ENCODE data around the gene SNX12.
A peak's percentile ranks its signal among the peaks of the same experiment; 100 is the strongest.

SNX12 gene

GRCh38 chrX:71067712-71068043 is 456 bp downstream of the SNX12 start:
- no peaks in the 10 kb centered on the region for H3K9me3 ChIP-seq (ENCODE audit: control extremely low read depth in 1 of 5, control insufficient read depth in 4 of 5, insufficient read depth in 2 of 5, low read depth in 1 of 5, low read length in 4 of 5)
- ChIA-PET CTCF (interaction anchor here (0.7 to 1.1 kb wide), 2 partner anchors 10 to 63 kb away, joined by 3 read pairs; no protein-coding TSS in a partner anchor), POLR2A (interaction anchor here (0.7 to 1.3 kb wide), 2 partner anchors 28 to 114 kb away, joined by 3 to 4 read pairs; partner anchors contain the start of gene FOXO4)
- H3K4me1 ChIP-seq (ENCODE audit: control extremely low read depth in 1 of 4, control insufficient read depth in 4 of 4, insufficient read depth in 4 of 4, low read length in 3 of 4): peaks cover 2 to 10% (median 6%) of the 10 kb centered on the region in 4 experiments
- peak overlapping the region; percentile 54 to 91 (median 77) for H3K4me3 ChIP-seq (ENCODE audit: control insufficient read depth in 1 of 7, extremely low read depth in 1 of 7, insufficient read depth in 4 of 7, low read depth in 2 of 7, low read length in 6 of 7)
- DNase-seq: no peak
- H3K36me3 ChIP-seq (ENCODE audit: control insufficient read depth in 4 of 4, insufficient read depth in 4 of 4, low read length in 3 of 4): peaks cover 0 to 3% (median 2%) of the 10 kb centered on the region in 4 experiments
- 27% methylated on average over 7 of the region's 10 CpGs for WGBS (ENCODE audit: insufficient coverage)
- peak overlapping the region; percentile 54 to 82 for H3K27ac ChIP-seq (ENCODE audit: insufficient read depth in 1 of 2, low read depth in 1 of 2, low read length in 2 of 2, poor library complexity in 1 of 2, severe bottlenecking in 2 of 2)
- H3K27me3 ChIP-seq (replicated peaks in 2 of 5; ENCODE audit: control insufficient read depth in 4 of 5, insufficient read depth in 5 of 5, low read length in 4 of 5): peaks cover 0 to 5% (median 0%) of the 10 kb centered on the region in 5 experiments

GRCh38 chrX:71067089-71067488 is 1.0 kb downstream of the SNX12 start:
- no peaks in the 10 kb centered on the region for H3K9me3 ChIP-seq (ENCODE audit: control extremely low read depth in 1 of 5, control insufficient read depth in 4 of 5, insufficient read depth in 2 of 5, low read depth in 1 of 5, low read length in 4 of 5)
- H3K36me3 ChIP-seq (ENCODE audit: control insufficient read depth in 4 of 4, insufficient read depth in 4 of 4, low read length in 3 of 4): peaks cover 0 to 5% (median 3%) of the 10 kb centered on the region in 4 experiments
- DNase-seq: no peak
- WGBS (ENCODE audit: insufficient coverage): 33% methylated on average over 2 of the region's 2 CpGs
- POLR2A ChIA-PET: no interaction called here
- H3K27me3 ChIP-seq (replicated peaks in 2 of 5; ENCODE audit: control insufficient read depth in 4 of 5, insufficient read depth in 5 of 5, low read length in 4 of 5): peaks cover 0 to 5% (median 0%) of the 10 kb centered on the region in 5 experiments
- peaks cover 2 to 10% (median 6%) of the 10 kb centered on the region in 4 experiments for H3K4me1 ChIP-seq (ENCODE audit: control extremely low read depth in 1 of 4, control insufficient read depth in 4 of 4, insufficient read depth in 4 of 4, low read length in 3 of 4)
- peak overlapping the region in 1 of 2 experiments; percentile 82 for H3K27ac ChIP-seq (ENCODE audit: insufficient read depth in 1 of 2, low read depth in 1 of 2, low read length in 2 of 2, poor library complexity in 1 of 2, severe bottlenecking in 2 of 2)
- peak overlapping the region in 6 of 7 experiments; percentile 70 to 91 (median 78) for H3K4me3 ChIP-seq (ENCODE audit: control insufficient read depth in 1 of 7, extremely low read depth in 1 of 7, insufficient read depth in 4 of 7, low read depth in 2 of 7, low read length in 6 of 7)
- CTCF ChIA-PET: interaction anchor here (1.1 kb wide), 1 partner anchor 9 kb away, joined by 3 read pairs; no protein-coding TSS in a partner anchor

GRCh38 chrX:71060127-71060526 is 8.0 kb downstream of the SNX12 start:
- Histone ChIP-seq H3K27me3 (replicated peaks in 2 of 5; ENCODE audit: control insufficient read depth in 4 of 5, insufficient read depth in 5 of 5, low read length in 4 of 5) (no peaks in the 10 kb centered on the region), H3K36me3 (ENCODE audit: control insufficient read depth in 4 of 4, insufficient read depth in 4 of 4, low read length in 3 of 4) (peaks cover 0 to 23% (median 12%) of the 10 kb centered on the region in 4 experiments), H3K27ac (ENCODE audit: insufficient read depth in 1 of 2, low read depth in 1 of 2, low read length in 2 of 2, poor library complexity in 1 of 2, severe bottlenecking in 2 of 2) (no peak overlapping the region), H3K4me1 (ENCODE audit: control extremely low read depth in 1 of 4, control insufficient read depth in 4 of 4, insufficient read depth in 4 of 4, low read length in 3 of 4) (peaks cover 9 to 40% (median 24%) of the 10 kb centered on the region in 4 experiments), H3K9me3 (ENCODE audit: control extremely low read depth in 1 of 5, control insufficient read depth in 4 of 5, insufficient read depth in 2 of 5, low read depth in 1 of 5, low read length in 4 of 5) (no peaks in the 10 kb centered on the region), H3K4me3 (ENCODE audit: control insufficient read depth in 1 of 7, extremely low read depth in 1 of 7, insufficient read depth in 4 of 7, low read depth in 2 of 7, low read length in 6 of 7) (no peak overlapping the region)
- POLR2A ChIA-PET: no interaction called here
- no peak for DNase-seq
- CTCF ChIA-PET: no interaction called here

- ChIA-PET POLR2A (no interaction called here), CTCF (interaction anchor here (0.7 to 1.4 kb wide), 3 partner anchors 10 to 918 kb away, joined by 3 read pairs; partner anchors contain the start of gene SNX12)
These were observed 10.1 kb downstream of the SNX12 start for GRCh38 chrX:71057848-71058530.

GRCh38 chrX:71056867-71057266 is 11.3 kb downstream of the SNX12 start:
- Histone ChIP-seq H3K36me3 (ENCODE audit: control insufficient read depth in 4 of 4, insufficient read depth in 4 of 4, low read length in 3 of 4) (peaks cover 0 to 16% (median 9%) of the 10 kb centered on the region in 4 experiments), H3K27ac (ENCODE audit: insufficient read depth in 1 of 2, low read depth in 1 of 2, low read length in 2 of 2, poor library complexity in 1 of 2, severe bottlenecking in 2 of 2) (no peak overlapping the region), H3K27me3 (replicated peaks in 2 of 5; ENCODE audit: control insufficient read depth in 4 of 5, insufficient read depth in 5 of 5, low read length in 4 of 5) (peaks cover 0 to 6% (median 0%) of the 10 kb centered on the region in 5 experiments), H3K4me3 (ENCODE audit: control insufficient read depth in 1 of 7, extremely low read depth in 1 of 7, insufficient read depth in 4 of 7, low read depth in 2 of 7, low read length in 6 of 7) (no peak overlapping the region), H3K9me3 (ENCODE audit: control extremely low read depth in 1 of 5, control insufficient read depth in 4 of 5, insufficient read depth in 2 of 5, low read depth in 1 of 5, low read length in 4 of 5) (peaks cover 0 to 2% (median 0%) of the 10 kb centered on the region in 5 experiments), H3K4me1 (ENCODE audit: control extremely low read depth in 1 of 4, control insufficient read depth in 4 of 4, insufficient read depth in 4 of 4, low read length in 3 of 4) (peaks cover 9 to 40% (median 28%) of the 10 kb centered on the region in 4 experiments)
- ChIA-PET CTCF (interaction anchor here (1.4 kb wide), 1 partner anchor 11 kb away, joined by 3 read pairs; the partner anchor contains the start of gene SNX12), POLR2A (no interaction called here)
- peak in 2 of 3 donors; percentile 30 to 38 for DNase-seq

More at GRCh38 chrX:71057848-71058530, 10.1 kb downstream of the SNX12 start:
- Histone ChIP-seq H3K27ac (ENCODE audit: insufficient read depth in 1 of 2, low read depth in 1 of 2, low read length in 2 of 2, poor library complexity in 1 of 2, severe bottlenecking in 2 of 2) (no peak overlapping the region), H3K4me1 (ENCODE audit: control extremely low read depth in 1 of 4, control insufficient read depth in 4 of 4, insufficient read depth in 4 of 4, low read length in 3 of 4) (peaks cover 9 to 40% (median 25%) of the 10 kb centered on the region in 4 experiments), H3K9me3 (ENCODE audit: control extremely low read depth in 1 of 5, control insufficient read depth in 4 of 5, insufficient read depth in 2 of 5, low read depth in 1 of 5, low read length in 4 of 5) (peaks cover 0 to 2% (median 0%) of the 10 kb centered on the region in 5 experiments), H3K27me3 (replicated peaks in 2 of 5; ENCODE audit: control insufficient read depth in 4 of 5, insufficient read depth in 5 of 5, low read length in 4 of 5) (peaks cover 0 to 3% (median 0%) of the 10 kb centered on the region in 5 experiments), H3K4me3 (ENCODE audit: control insufficient read depth in 1 of 7, extremely low read depth in 1 of 7, insufficient read depth in 4 of 7, low read depth in 2 of 7, low read length in 6 of 7) (no peak overlapping the region), H3K36me3 (ENCODE audit: control insufficient read depth in 4 of 4, insufficient read depth in 4 of 4, low read length in 3 of 4) (peaks cover 0 to 23% (median 13%) of the 10 kb centered on the region in 4 experiments)
- WGBS (ENCODE audit: insufficient coverage): no CpG with 5 or more reads among the region's 3 CpGs
- DNase-seq: peak in 2 of 3 donors; percentile 59 to 65

- Histone ChIP-seq H3K27ac (ENCODE audit: insufficient read depth in 1 of 2, low read depth in 1 of 2, low read length in 2 of 2, poor library complexity in 1 of 2, severe bottlenecking in 2 of 2) (no peak overlapping the region), H3K9me3 (ENCODE audit: control extremely low read depth in 1 of 5, control insufficient read depth in 4 of 5, insufficient read depth in 2 of 5, low read depth in 1 of 5, low read length in 4 of 5) (peaks cover 0 to 2% (median 0%) of the 10 kb centered on the region in 5 experiments), H3K4me3 (ENCODE audit: control insufficient read depth in 1 of 7, extremely low read depth in 1 of 7, insufficient read depth in 4 of 7, low read depth in 2 of 7, low read length in 6 of 7) (peak overlapping the region; percentile 26 to 69 (median 60)), H3K4me1 (ENCODE audit: control extremely low read depth in 1 of 4, control insufficient read depth in 4 of 4, insufficient read depth in 4 of 4, low read length in 3 of 4) (peaks cover 7 to 25% (median 13%) of the 10 kb centered on the region in 4 experiments), H3K27me3 (replicated peaks in 2 of 5; ENCODE audit: control insufficient read depth in 4 of 5, insufficient read depth in 5 of 5, low read length in 4 of 5) (peaks cover 0 to 6% (median 0%) of the 10 kb centered on the region in 5 experiments), H3K36me3 (ENCODE audit: control insufficient read depth in 4 of 4, insufficient read depth in 4 of 4, low read length in 3 of 4) (peaks cover 0 to 2% (median 0%) of the 10 kb centered on the region in 4 experiments)
- CTCF ChIA-PET: interaction anchor here (1.5 kb wide), 1 partner anchor 22 kb away, joined by 4 read pairs; no protein-coding TSS in a partner anchor
- 57% methylated on average over 18 of the region's 18 CpGs for WGBS (ENCODE audit: insufficient coverage)
- DNase-seq: peak in 2 of 3 donors; percentile 49 to 50
- POLR2A ChIA-PET: no interaction called here
These were observed 14.9 kb downstream of the SNX12 start for GRCh38 chrX:71053217-71053621.

GRCh38 chrX:71052721-71053120 is 15.4 kb downstream of the SNX12 start:
- ChIA-PET CTCF (interaction anchor here (1.5 kb wide), 1 partner anchor 21 kb away, joined by 4 read pairs; no protein-coding TSS in a partner anchor), POLR2A (no interaction called here)
- H3K9me3 ChIP-seq (ENCODE audit: control extremely low read depth in 1 of 5, control insufficient read depth in 4 of 5, insufficient read depth in 2 of 5, low read depth in 1 of 5, low read length in 4 of 5): peaks cover 0 to 2% (median 0%) of the 10 kb centered on the region in 5 experiments
- peaks cover 0 to 2% (median 0%) of the 10 kb centered on the region in 4 experiments for H3K36me3 ChIP-seq (ENCODE audit: control insufficient read depth in 4 of 4, insufficient read depth in 4 of 4, low read length in 3 of 4)
- H3K4me1 ChIP-seq (ENCODE audit: control extremely low read depth in 1 of 4, control insufficient read depth in 4 of 4, insufficient read depth in 4 of 4, low read length in 3 of 4): peaks cover 3 to 20% (median 10%) of the 10 kb centered on the region in 4 experiments
- H3K27ac ChIP-seq (ENCODE audit: insufficient read depth in 1 of 2, low read depth in 1 of 2, low read length in 2 of 2, poor library complexity in 1 of 2, severe bottlenecking in 2 of 2): no peak overlapping the region
- DNase-seq: peak in 2 of 3 donors; percentile 28 to 32
- WGBS (ENCODE audit: insufficient coverage): 65% methylated on average over 3 of the region's 7 CpGs
- peaks cover 0 to 6% (median 0%) of the 10 kb centered on the region in 5 experiments for H3K27me3 ChIP-seq (replicated peaks in 2 of 5; ENCODE audit: control insufficient read depth in 4 of 5, insufficient read depth in 5 of 5, low read length in 4 of 5)
- H3K4me3 ChIP-seq (ENCODE audit: control insufficient read depth in 1 of 7, extremely low read depth in 1 of 7, insufficient read depth in 4 of 7, low read depth in 2 of 7, low read length in 6 of 7): peak overlapping the region in 6 of 7 experiments; percentile 26 to 69 (median 60)
